Activated CD4-positive, alpha-beta T cell treated with anti-CD3 and anti-CD28 coated beads, Interleukin-2, amount 10 ng/mL, durations not matched to agents 7 days and 5 days (primary cell): Measurements from ENCODE around the gene DYNLT1. TPM values are rescaled to one million over a fixed set of nuclear protein-coding genes. Genes with fewer than 3 reads are reported as not detected.

ENCODE experiments used
- CTCF ChIA-PET: fragments of 350-600 bp; sonication (Branson Sonifier 250); formaldehyde crosslinking; loops from one replicate; lab custom pipeline; 2021; ENCODE audit warnings: antibody characterized with exemption; lab: Charles Lee
- POLR2A ChIA-PET: fragments of 350-600 bp; sonication (Branson Sonifier 250); formaldehyde crosslinking; loops from one replicate; lab custom pipeline; 2021; ENCODE audit warnings: antibody characterized with exemption; lab: Charles Lee
- DNase-seq: peaks from one replicate; pipeline ENCODE4 v3.0.0-alpha.2; 2020
- H3K27ac Mint-ChIP-seq: one replicate; pipeline ENCODE4 v1.8.0; 2021; ENCODE audit warnings: mild to moderate bottlenecking, moderate library complexity, mixed read lengths
- H3K27me3 Mint-ChIP-seq: one replicate; pipeline ENCODE4 v1.8.0; 2021; ENCODE audit warnings: mixed read lengths
- H3K36me3 Mint-ChIP-seq: one replicate; pipeline ENCODE4 v1.8.0; 2021; ENCODE audit warnings: low read depth, mixed read lengths
- H3K4me1 Mint-ChIP-seq: one replicate; pipeline ENCODE4 v1.8.0; 2021; ENCODE audit warnings: mixed read lengths
- H3K4me3 Mint-ChIP-seq: one replicate; pipeline ENCODE4 v1.8.0; 2021; ENCODE audit warnings: mild to moderate bottlenecking, moderate library complexity, mixed read lengths
- H3K9me3 Mint-ChIP-seq: one replicate; pipeline ENCODE4 v1.8.0; 2021; ENCODE audit warnings: mixed read lengths
- microRNA-seq: library from miRNA; unstranded; fragments of <30 nt; microRNA quantifications from one replicate; pipeline ENCODE4 v1.2.0, GENCODE V29; 2021; ENCODE audit warnings: borderline microRNAs expressed, borderline replicate concordance
- total RNA-seq, 2 experiments: library from RNA; stranded (reverse); gene quantifications; one replicate each; pipeline ENCODE4 v1.2.3, GENCODE V29; 2021

DYNLT1 gene
- total RNA-seq, 2 experiments from 2014 or later, result 81.4 to 102 TPM

GRCh38 chr6:158596861-158597260 is 47.7 kb downstream of the DYNLT1 start:
- POLR2A ChIA-PET, result no interaction called here
- DNase-seq, result no peak
- Mint-ChIP-seq H3K27ac (no peak overlapping the region), H3K36me3 (peaks cover 40% of the 10 kb centered on the region), H3K4me3 (no peak overlapping the region), H3K27me3 (no peaks in the 10 kb centered on the region), H3K9me3 (no peaks in the 10 kb centered on the region), H3K4me1 (no peaks in the 10 kb centered on the region)
- CTCF ChIA-PET, result no interaction called here

GRCh38 chr6:158595223-158595622 is 49.3 kb downstream of the DYNLT1 start:
- Mint-ChIP-seq H3K9me3 (no peaks in the 10 kb centered on the region), H3K4me3 (no peak overlapping the region), H3K27me3 (no peaks in the 10 kb centered on the region), H3K36me3 (peaks cover 54% of the 10 kb centered on the region), H3K27ac (no peak overlapping the region), H3K4me1 (peaks cover 2% of the 10 kb centered on the region)
- CTCF ChIA-PET, result interaction anchor here (0.7 to 1.8 kb wide), 3 partner anchors 14 to 381 kb away, joined by 3 to 6 read pairs (median 5); no protein-coding TSS in a partner anchor
- POLR2A ChIA-PET, result no interaction called here
- DNase-seq, result peak; percentile 26

- Mint-ChIP-seq H3K9me3 (no peaks in the 10 kb centered on the region), H3K27me3 (no peaks in the 10 kb centered on the region), H3K36me3 (peaks cover 57% of the 10 kb centered on the region), H3K4me3 (no peak overlapping the region), H3K4me1 (peaks cover 2% of the 10 kb centered on the region), H3K27ac (no peak overlapping the region)
- no peak for DNase-seq
- CTCF ChIA-PET, result interaction anchor here (1.8 kb wide), 1 partner anchor 380 kb away, joined by 6 read pairs; no protein-coding TSS in a partner anchor
- POLR2A ChIA-PET, result no interaction called here
Observed at GRCh38 chr6:158593670-158594069, 50.9 kb downstream of the DYNLT1 start.

GRCh38 chr6:158591810-158592209 is 52.7 kb downstream of the DYNLT1 start:
- ChIA-PET CTCF (interaction anchor here (0.6 to 1.6 kb wide), 2 partner anchors 10 to 14 kb away, joined by 4 read pairs; no protein-coding TSS in a partner anchor), POLR2A (no interaction called here)
- Mint-ChIP-seq H3K9me3 (no peaks in the 10 kb centered on the region), H3K36me3 (peaks cover 60% of the 10 kb centered on the region), H3K27ac (no peak overlapping the region), H3K27me3 (no peaks in the 10 kb centered on the region), H3K4me1 (peaks cover 2% of the 10 kb centered on the region), H3K4me3 (no peak overlapping the region)
- no peak for DNase-seq

- Mint-ChIP-seq H3K27me3 (no peaks in the 10 kb centered on the region), H3K4me1 (peaks cover 2% of the 10 kb centered on the region), H3K4me3 (no peak overlapping the region), H3K9me3 (no peaks in the 10 kb centered on the region), H3K27ac (no peak overlapping the region), H3K36me3 (peaks cover 62% of the 10 kb centered on the region)
- POLR2A ChIA-PET, result no interaction called here
- no peak for DNase-seq
- CTCF ChIA-PET, result interaction anchor here (1.6 kb wide), 1 partner anchor 15 kb away, joined by 4 read pairs; no protein-coding TSS in a partner anchor
Observed at GRCh38 chr6:158591134-158591809, 53.3 kb downstream of the DYNLT1 start.

- DNase-seq, result no peak
- ChIA-PET POLR2A (no interaction called here), CTCF (interaction anchor here (1.3 kb wide), 1 partner anchor 390 kb away, joined by 3 read pairs; no protein-coding TSS in a partner anchor)
- Mint-ChIP-seq H3K36me3 (peaks cover 71% of the 10 kb centered on the region), H3K4me1 (peaks cover 2% of the 10 kb centered on the region), H3K9me3 (no peaks in the 10 kb centered on the region), H3K4me3 (no peak overlapping the region), H3K27me3 (no peaks in the 10 kb centered on the region), H3K27ac (no peak overlapping the region)
Observed at GRCh38 chr6:158589366-158589765, 55.2 kb downstream of the DYNLT1 start.

GRCh38 chr6:158586652-158587051 is 57.9 kb downstream of the DYNLT1 start:
- CTCF ChIA-PET, result no interaction called here

More at GRCh38 chr6:158586652-158587051, 57.9 kb downstream of the DYNLT1 start:
- no peak for DNase-seq
- H3K4me3 Mint-ChIP-seq, result no peak overlapping the region
- H3K4me1 Mint-ChIP-seq, result peaks cover 1% of the 10 kb centered on the region
- no peak overlapping the region for H3K27ac Mint-ChIP-seq
- no peaks in the 10 kb centered on the region for H3K27me3 Mint-ChIP-seq
- POLR2A ChIA-PET, result no interaction called here
- H3K9me3 Mint-ChIP-seq, result no peaks in the 10 kb centered on the region
- peaks cover 69% of the 10 kb centered on the region for H3K36me3 Mint-ChIP-seq

Small RNA genes within 50 kb of the gene (microRNA-seq; reads per million reads assigned to microRNA genes)
- not detected for gene MIR7161

Other genes starting within 250 kb of the DYNLT1 start
- 10 to 100 TPM; 16.9 to 17.6 TPM for gene TMEM181, start 84.7 kb downstream of the DYNLT1 start, total RNA-seq
- 10 to 100 TPM; 25.8 to 26.9 TPM for gene SYTL3, start 5.3 kb upstream of the DYNLT1 start, total RNA-seq
- 100 to 1,000 TPM; 201 to 210 TPM for gene EZR, start 174.6 kb upstream of the DYNLT1 start, total RNA-seq